Measurements from ENCODE around the gene FLRT3.

DNA sequence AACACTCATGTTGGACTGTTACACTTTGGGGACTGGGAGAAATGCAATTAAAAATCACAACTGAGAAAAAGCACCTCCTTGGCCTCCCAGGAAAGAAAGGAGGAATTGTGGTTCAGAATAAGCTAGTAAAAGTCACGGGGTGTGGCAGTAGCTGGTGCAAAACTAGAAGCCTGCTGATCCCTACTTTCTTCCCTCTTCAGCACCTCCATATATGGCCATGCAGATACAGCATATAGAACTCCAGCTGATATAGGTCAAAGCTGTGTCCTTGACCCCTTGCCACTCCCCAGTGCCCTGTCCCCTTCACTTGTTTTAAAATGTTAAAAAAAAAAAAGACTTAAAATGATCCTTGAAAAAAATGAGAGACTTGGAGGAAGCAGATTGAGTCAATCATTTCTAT is 5.5 kb upstream of the FLRT3 start:
- TF ChIP-seq, protein P1, sequence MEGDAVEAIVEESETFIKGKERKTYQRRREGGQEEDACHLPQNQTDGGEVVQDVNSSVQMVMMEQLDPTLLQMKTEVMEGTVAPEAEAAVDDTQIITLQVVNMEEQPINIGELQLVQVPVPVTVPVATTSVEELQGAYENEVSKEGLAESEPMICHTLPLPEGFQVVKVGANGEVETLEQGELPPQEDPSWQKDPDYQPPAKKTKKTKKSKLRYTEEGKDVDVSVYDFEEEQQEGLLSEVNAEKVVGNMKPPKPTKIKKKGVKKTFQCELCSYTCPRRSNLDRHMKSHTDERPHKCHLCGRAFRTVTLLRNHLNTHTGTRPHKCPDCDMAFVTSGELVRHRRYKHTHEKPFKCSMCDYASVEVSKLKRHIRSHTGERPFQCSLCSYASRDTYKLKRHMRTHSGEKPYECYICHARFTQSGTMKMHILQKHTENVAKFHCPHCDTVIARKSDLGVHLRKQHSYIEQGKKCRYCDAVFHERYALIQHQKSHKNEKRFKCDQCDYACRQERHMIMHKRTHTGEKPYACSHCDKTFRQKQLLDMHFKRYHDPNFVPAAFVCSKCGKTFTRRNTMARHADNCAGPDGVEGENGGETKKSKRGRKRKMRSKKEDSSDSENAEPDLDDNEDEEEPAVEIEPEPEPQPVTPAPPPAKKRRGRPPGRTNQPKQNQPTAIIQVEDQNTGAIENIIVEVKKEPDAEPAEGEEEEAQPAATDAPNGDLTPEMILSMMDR (IDR thresholded peaks at IDR 0.05; ENCODE audit: poor library complexity), result no peak
- TF ChIP-seq EZH2phosphoT487 (IDR thresholded peaks at IDR 0.05; ENCODE audit: low read depth, severe bottlenecking, unreplicated experiment), result no peak
- no peak for TF ChIP-seq EZH2 (IDR thresholded peaks at IDR 0.05; ENCODE audit: borderline replicate concordance)
